CD4-positive, alpha-beta T cell treated with Interleukin-10 for 1 hour (primary cell): ENCODE measurements around the gene AKAP13.
"Not testable (repeated sequence)": the region's sequence is repeated elsewhere in the genome, so short reads cannot be mapped to it uniquely, and the experiment has no call there.

ENCODE experiments used
- DNase-seq: peaks from one replicate; pipeline ENCODE4 v3.0.0-alpha.2; 2020

The AKAP13 gene

DNA sequence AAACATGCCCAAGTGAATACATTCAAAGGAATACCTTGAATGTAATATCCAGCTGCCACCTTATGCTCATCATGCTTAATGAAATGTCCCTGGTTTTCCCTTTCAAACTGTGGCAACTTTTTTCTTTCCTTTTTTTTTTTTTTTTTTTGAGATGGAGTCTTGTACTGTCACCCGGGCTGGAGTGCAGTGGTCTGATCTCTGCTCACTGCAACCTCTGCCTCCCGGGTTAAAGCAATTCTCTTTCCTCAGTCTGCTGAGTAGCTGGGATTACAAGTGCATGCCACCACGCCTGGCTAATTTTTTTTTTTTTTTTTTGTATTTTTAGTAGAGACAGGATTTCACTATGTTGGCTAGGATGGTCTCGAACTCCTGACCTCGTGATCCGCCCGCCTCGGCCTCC, 28.9 kb upstream of the AKAP13 start:
- DNase-seq: not testable (repeated sequence)

DNA sequence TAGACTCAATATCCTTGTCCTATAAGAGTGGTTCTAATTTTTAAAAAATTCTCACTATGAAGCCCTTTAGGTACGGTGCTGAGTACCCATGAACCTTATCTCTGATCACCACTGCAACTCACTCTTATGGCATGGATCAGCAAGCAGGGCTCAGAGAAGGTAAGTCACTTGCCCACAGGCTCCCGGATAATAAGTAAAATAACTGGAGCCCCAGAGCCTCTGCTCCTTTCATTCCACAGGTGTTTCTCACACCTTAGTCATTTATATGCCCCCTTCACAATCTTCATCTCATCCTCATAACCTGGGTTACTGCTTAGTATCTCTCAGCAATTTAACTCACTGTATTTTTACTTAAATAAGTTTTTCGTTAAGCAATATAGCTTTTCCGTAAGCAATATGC, 28.4 kb upstream of the AKAP13 start:
- no peak for DNase-seq

DNA sequence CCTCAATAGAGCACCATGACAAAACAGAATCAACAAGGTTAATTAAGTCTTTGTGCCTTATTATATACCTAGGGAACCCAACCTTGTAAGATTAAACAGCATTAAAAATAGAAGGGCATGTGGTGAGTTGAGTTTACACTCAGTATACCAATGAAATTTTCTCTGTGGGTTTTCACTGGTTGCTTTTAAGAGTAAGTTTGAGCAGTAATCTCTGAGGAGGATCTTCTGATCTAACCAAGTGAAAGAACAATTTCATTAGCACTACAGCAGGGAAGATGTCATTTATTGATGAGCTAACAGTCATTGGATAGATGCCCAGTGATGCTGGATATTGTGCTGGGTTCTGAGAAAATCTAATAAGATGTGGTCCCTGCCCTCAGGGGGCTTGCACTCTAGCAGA, 26.9 kb upstream of the AKAP13 start:
- DNase-seq: no peak

DNA sequence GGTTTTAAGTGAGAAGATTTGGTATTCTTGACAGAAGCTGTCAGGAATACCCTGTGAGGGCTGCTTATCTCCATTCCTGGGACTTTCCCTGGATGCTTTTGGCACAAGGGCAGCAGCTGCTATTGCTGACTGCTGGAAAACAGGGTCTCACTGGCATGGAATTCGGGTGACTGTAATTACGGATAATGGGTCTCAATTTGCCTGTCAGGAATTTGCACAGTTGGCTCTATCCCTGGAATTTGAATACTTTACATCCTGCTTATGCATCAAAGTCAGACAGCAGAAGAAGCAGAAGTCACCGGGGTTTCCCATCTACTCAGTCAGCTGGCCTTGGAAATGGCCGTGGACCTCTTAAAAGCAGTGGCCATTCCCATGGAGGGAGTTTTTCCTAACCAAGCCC, 25.9 kb upstream of the AKAP13 start:
- DNase-seq: no peak

DNA sequence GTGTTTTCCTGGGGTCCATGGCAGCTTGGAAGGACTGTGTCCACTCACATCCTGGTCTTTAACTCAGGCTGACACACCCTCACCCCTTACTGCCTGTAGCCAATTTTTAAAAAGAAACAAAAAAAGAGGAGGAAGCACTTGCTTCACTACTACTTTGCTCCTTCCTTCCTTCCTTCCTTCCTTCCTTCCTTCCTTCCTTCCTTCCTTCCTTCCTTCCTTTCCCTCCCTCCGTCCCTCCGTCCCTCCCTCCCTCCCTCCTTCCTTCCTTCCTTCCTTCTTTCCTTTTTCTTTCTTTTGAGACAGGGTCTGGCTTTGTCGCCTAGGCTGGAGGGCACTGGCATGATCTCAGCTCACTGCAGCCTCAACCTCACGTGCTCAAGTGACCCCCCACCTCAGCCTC, 25.5 kb upstream of the AKAP13 start:
- DNase-seq: no peak

DNA sequence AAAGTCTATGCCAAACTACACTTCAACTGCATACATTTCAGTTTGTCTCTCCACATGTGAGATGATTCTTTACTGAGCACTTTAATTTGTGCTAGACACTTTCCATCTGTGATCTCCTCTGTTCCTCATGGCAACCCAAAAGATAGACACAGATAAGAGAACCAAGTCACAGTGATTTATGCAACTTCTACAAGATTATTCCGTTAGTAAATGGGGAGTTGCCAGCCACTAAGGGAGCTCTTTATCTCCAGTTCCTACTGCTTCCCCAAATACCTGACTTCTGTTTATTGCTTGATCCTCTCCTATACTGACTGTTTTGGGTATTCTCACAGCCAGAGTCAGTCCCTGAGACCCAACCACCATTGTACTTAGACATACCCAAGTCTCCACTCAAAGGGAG, 24.1 kb upstream of the AKAP13 start:
- DNase-seq: no peak

DNA sequence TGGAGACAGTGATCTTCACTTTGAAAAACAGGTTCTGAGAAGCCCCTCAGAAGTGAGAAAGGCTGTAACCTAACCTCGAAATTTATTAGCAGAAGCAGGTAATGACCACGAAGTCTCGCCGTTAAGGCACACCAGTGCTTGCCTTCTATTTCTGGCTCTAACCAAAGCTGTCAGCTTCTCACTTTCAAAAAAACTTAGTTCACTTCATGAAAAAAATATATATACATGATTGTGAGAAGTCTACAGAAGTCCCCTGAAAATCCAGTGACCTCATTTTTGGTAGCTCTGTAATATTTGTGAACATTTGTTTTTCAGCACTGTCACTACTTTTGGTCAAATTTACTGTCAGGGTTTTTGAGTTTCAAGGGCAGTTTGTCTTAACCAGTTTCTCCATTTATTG, 19.1 kb upstream of the AKAP13 start:
- no peak for DNase-seq

DNA sequence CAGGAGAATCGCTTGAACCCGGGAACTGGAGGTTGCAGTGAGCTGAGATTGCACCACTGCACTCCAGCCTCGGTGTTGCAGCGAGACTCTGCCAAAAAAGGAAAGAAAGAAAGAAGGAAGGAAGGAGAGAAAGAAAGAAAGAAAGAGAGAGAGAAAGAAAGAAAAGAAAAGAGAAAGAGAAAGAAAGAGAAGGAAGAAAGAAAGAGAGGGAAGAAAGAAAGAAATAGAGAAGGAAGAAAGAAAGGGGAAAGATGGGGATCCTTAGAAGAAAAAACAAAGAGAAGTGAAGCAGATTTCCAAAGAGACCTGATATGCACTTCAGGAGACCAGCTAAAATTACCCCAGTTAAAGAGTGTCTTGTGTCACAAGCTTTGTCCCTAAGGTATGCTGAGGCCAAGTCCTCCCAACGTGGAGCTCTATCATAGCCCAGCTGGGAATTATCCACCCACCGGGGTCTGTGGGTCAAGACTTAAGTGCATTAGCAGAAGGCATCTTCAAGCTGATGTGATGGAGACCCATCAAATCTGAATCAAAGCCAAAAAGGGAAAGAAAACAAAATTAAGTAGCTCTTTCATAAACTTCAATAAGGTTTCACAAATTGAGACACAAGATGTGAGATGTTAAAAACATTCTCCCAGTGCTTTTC, 17.8 kb upstream of the AKAP13 start:
- no peak for DNase-seq

DNA sequence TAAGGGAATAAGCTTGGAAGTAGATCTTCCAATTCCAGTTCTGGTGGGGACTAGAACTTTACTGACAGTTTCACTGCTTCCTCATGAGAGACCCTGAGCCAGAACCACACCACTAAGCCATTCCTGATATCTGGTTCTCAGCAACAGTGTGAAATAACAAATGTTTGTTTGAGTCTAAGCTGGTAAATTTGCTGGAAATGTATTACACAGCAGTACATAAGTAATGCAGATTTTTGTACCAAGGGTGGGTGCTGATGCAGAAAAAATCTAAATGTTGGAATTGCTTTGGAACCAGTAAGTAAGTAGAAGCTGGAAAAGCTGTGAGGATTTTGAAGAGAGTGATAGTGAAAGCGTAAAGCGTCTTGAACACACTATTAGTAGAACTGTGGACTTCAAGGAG, 14.4 kb upstream of the AKAP13 start:
- DNase-seq: no peak

DNA sequence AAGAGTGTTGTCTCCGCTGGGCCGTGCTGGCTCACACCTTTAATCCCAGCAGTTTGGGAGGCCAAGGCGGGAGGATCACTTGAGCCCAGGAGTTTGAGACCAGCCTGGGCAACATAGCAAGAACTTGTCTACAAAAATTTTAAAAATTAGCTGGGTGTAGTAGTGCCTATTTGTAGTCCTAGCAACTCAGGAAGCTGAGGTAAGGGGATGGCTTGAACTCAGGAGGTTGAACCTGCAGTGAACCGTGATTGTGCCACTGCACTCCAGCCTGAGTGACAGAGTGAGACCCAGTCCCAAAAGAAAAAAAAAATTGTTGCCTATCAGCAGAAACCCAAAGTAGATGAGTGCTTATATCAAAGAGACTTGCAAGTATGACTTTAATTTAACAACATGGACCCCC, 12.7 kb upstream of the AKAP13 start:
- no peak for DNase-seq

DNA sequence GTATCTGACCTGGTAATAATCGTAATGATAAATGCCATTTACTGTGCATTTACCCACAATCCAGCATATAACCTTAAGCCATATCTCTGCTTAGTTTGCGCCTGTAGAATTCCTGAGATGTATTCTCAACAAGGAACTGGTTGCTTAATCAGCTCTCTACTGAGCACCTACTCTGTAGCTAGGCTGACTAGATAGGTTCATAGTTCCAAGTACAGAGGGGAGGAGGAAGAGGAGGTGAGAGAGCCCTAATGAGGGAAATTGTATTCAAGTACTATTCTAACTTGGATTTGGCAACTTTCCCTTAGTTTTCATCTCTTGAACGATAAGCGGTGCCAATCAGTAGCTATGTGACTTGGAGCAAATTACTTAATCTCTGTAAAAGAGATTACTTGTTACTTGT, 5.6 kb upstream of the AKAP13 start:
- no peak for DNase-seq

DNA sequence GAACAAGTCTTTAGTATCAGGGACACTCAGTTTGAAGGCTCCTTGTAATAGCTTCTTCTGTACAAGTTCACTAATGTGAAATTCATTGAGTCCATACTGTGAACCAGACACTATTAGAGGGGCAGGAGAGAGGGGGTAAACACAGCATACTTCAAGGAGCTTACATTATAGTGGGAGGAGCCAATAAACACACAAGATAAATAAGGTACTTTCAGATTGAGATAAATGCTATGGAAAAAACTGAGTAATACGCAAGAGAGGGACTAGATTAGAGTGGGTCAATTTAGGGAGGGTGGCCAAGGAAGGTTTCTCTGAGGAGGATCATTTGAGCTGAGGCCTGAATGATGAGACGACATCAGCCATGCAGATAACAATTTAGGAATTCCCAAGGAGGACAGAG, 3.1 kb upstream of the AKAP13 start:
- DNase-seq: no peak

DNA sequence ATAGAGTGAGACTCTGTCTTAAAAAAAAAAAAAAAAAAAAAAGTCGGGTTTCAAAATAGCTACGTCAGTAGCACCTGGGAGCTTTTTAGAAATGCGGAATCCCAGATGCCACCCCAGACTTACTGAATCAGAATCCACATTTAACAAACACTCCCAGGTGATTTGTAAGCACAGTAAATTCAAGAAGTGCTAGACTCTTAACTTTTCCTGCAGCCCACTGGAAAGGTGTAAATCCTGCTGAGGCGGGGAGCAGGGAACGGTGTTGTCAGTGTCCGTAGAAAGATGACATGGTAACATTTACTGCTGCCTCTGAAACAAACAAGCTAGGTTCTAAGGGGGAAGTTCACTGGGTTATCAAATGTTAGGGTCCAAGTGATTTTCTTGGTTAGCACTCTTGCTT, 2.4 kb upstream of the AKAP13 start:
- DNase-seq: no peak

DNA sequence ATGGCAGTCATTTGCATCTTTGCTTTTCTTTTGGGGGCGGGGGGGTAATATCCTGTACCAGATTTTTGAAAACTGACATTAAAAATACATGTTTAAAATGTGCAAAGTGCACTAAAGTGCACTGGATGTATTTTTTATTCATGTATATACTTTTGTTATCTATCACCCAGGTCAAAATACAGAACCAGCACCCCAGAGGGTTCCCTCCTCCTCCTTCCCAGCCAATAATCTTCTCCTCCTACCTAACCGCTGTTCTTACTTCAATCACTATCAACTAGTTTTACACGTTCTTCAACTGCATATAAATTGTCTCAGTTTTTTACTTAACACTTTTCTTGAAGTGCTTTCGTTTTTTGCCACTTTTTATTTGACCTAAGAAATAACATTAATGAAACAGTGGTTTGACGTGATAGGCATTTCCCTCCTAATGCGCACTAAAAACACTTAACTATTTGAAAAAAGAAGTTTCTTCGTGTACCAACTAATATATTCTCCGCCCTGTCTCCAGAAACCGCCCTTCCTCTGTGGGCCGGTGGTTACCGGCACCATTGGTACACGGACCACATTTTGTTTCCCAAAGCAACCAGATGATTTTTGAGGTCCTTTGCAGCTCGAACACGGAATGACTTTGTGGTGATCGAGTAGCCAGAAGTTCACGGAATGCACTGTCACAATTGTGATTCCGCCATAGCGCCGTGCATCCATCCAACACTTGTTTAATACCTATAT, 836 bp upstream of the AKAP13 start:
- peak; percentile 72 for DNase-seq

DNA sequence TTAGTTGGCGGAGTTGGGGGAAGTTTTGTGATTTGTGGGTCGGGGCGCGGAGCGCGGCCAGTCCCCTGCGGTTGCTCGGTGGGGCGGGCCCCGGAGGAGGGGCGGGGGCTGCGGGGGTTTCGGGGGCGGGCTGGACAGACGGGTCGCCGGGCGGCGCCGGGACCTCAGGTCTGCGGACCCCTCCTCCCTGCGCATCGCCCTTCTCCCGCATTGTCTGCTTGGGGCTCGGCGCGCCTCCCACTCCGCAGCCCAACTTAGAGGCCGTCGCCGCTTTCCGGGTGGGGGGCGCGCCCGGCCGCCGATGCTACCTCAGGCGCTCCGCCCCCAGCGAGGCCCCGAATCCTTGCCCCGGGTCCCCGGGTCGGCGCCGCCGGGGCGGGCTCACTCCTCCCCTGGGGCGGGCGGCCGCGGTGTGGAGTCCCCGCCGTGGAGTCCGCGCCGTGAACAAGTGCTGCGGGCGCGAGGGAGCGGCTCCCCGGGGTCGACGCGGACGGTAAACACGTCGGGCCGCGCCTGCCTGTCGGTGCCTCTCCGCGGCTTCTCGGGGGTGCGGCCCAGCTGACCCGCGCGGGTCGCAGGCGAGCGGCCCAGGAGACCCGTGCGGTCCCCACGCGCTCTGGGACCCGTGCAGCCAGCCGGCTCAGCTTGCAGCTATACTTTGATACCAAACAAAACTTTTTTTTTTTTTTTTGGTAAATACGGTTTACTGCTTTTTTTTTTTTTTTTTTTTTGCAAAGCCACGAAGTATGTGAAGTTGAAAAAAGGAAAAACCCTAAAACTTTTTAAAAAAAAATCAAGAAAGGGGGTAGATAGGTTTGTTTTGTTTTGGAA, 624 bp downstream of the AKAP13 start:
- DNase-seq: peak; percentile 70

DNA sequence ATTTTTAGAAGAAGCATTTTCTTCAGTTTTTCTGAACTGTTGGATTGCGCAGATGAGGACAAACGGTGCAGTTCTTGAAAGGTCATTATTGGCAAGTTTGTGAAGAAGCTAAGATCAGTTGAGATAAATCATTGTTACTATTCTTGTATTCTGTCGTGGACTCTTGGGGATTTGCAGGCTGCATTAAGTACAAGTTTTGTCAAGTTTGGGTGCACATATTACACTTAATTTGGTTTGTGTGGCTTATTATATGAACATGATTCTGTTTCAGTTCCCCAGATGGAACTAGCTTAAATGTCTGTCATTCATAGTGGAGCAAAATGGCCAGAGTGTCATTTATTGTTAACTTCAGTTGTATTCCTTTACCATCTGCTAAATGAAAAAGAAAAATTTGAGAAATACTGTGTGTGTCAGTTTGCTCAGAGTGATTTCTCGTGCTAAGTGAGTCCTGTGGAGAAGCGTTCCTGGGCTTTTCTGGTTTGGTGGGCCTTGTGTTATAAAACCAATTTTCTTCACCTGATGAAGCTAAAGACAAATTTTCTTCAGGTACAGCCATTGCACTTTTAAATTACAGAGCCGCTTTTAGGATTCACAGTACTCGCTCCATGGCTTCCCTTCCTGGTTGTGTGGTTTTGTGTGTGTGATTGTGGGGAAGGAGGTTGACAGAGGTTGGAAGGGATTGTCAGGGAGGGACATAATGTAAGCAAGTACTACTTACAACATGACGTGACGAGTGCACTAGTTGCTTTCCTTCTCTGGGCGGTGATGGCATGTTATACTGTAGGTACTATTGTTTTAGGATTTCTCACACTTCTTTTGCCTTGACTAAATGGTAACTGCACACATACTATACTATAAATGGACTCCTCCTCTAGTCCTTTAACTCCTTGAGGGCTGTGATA, 1.7 kb downstream of the AKAP13 start:
- no peak for DNase-seq

DNA sequence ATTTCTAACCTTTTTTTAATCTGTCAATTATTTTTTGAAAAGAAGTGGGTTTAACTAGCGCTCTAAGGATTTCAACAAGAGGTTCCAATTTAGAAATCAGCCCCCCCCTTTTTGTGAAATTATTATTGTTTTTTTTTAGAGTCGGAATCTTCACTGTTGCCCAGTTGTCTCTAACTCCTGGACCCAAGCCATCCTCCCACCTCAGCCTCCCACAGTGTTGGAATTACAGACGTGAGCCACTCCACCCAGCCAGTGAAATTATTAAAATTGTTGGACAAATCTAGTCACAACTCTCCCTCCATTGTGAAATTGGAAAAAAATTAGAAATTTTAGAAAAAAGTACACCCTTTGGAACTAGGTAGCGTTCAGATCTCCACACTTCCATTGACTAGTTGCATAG, 2.5 kb downstream of the AKAP13 start:
- no peak for DNase-seq

DNA sequence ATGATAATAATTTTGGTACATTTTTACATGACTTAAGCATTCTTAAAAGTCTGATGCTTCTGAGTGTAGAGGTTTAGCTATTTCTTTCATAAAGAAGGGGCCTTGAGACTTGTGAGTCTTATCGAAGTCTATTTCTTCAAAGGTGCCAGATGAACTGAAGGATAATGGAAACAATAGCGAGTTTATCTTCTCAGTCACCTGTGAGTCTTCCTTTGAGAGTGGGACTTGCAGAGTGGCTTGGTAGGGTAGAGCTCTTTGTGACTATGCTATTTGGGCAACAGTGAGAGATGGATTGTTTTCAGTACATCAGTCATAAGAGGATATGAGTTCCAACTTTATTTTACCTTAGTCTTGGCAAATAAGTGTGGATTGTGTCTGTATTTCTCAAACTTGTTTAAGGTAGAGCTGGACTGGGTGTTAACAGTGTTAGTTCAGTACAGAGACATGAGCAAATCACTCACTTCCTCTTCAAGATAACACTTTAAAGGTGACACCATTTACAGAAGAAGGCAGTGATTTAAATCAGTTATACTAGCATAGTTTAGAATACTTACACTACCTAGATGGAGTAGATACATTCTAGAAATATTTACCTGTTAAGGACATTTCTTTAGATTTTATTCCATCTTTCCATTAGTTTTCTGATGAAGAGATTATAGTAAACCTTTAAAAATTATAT, 3.2 kb downstream of the AKAP13 start:
- no peak for DNase-seq

DNA sequence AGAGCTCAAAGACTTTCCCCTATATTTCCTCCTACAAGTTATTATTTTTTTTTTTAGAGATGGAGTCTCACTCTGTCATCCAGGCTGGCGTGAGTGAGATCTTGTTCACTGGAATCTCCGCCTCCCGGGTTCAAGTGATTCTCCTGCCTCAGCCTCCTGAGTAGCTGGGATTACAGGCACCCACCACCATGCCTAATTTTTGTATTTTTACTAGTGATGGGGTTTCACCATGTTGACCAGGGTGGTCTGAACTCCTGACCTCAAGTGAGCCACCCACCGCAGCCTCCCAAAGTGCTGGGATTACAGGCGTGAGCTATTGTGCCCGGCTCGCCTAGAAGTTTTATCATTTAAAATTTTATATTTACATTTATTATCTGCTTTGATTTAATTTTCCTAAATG, 5.9 kb downstream of the AKAP13 start:
- no peak for DNase-seq

DNA sequence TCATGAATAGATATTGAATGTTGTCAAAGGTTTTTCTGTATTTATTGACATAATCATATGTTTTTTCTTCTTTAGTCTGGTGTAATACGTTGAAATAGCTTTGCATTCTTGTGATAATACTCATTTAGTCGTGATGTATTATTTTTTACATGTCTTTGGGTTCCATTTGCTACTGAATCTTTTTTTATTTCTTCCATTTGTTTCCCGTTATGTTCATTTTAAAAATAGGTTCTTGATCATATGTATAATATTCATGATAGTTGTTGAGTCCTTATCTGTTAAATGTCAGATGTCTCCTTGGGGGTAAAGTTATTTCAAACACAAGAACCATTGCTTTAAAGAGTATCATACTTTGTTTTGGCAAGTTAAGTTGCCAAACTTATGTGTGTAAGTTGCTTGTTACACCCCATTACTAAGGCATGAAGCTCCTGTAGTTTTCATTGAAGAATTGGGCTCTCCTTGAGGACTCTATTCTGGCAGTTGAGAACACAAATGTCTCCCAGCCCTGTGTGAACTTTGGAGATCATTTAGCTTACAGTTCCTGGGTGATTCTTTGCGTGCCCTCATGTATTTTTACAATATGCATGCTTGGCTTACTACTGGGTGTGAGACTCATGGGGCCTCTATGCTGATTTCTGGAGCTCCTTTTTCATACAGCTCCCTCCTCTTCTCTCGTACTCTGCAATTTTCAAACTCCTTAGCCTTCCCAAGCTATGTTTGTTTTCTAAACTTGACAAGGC, 8.3 kb downstream of the AKAP13 start:
- DNase-seq: no peak

DNA sequence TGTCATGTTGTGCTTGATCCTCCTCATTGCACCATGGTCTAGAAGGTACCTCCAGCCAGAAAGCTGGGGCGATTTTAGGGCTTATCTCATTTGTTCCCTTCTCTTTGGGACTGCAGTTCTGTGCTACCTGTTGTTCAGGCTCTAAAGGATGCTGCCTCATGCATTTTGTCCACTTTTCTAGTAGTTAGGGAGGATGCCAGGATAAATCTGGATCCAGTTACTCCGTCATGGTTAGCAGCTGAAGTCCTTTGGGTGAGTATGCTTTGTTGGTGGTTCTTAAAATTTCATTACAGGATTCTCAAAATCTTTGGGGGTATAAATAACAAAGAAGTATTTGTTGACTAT, 8.9 kb downstream of the AKAP13 start:
- DNase-seq: no peak

DNA sequence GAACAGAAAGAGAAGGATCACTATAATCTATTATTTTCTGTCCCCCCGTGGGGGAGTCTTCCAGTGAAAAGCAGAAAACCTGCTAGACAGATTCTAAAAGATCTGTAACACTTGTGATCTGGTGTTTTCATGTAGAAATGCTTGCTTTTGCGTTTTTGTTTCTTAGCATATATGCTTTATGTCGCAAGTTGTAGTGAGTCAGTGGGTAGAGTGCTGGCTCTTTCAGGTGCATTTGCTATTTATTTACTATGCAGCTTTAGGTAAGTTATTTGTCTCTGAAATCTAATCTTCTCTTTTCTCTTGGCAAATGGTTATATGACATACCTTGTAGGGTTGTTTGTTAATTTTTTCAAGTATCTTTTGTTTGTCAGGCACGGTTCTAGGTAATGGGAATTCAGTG, 9.4 kb downstream of the AKAP13 start:
- no peak for DNase-seq
